HG02840 (cell line): Measurements from ENCODE around the gene GTF2F2.

ENCODE experiments used
- ATAC-seq: cut with Tn5 transposase; IDR thresholded peaks from one replicate; pipeline ENCODE4 v1.9.1; 2021; ENCODE audit warnings: mild to moderate bottlenecking, moderate library complexity, moderate number of reproducible peaks; ENCODE audit not compliant: unreplicated experiment, low FRiP score

GTF2F2 gene, protein sequence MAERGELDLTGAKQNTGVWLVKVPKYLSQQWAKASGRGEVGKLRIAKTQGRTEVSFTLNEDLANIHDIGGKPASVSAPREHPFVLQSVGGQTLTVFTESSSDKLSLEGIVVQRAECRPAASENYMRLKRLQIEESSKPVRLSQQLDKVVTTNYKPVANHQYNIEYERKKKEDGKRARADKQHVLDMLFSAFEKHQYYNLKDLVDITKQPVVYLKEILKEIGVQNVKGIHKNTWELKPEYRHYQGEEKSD

DNA sequence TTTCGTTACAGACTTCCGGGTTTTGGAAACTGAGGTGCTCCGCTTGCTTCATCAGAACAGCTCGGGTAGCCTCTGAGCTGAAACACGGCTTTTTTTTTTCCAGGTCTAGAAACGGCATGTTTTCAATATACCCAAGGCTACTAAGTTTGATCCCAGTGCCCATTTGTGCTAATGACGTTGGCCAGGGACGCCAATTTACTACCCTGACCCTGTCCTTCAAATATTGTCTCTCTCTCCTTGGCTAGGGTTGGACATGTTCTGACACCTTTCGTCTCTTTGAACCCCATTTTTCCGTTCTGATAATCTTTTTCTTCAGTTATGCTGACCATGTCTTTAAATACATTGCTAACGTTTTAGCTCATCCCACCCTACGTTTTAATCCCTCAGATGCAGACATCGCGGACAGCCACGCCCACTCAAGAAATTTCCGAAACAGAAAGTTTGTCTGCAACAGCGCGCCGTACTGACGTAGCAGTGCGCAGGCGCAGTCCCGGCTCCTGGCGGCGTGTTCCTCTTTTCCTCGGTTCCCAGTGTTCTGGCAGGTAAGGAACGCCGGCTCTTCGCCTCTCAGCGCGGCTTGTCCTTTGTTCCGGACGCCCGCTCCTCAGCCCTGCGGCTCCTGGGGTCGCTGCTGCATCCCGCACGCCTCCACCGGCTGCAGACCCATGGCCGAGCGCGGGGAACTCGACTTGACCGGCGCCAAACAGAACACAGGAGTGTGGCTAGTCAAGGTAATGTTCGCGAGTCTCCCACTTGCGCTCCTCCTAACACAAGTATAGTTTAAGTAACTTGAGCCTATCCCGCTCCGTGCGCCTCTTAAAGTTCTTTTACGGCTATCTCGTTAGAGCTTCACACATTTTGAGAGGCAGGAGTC lies at the start of gene GTF2F2:
Gene GTF2F2, plus strand, starts transcription at position 520 of the 874 bp plus-strand sequence. Its CDS starts 146 bp downstream, at position 666.
- peak; percentile 83 for ATAC-seq

DNA sequence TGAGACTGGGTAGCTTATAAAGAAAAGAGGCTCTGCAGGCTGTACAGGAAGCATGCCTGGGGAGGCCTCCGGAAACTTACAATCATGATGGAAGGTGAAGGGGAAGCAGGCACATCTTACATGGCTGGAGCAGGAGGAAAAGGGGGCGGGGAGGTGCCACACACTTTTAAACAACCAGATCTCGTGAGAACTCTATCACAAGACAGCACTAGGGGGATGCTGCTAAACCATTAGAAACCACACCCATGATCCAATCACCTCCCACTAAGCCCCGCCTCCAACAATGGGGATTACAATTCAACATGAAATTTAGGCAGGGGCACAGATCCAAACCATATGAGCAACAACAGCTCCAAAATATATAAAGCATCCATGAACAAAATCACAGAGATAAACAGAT lies 46.5 kb upstream of the GTF2F2 start:
- no peak for ATAC-seq

DNA sequence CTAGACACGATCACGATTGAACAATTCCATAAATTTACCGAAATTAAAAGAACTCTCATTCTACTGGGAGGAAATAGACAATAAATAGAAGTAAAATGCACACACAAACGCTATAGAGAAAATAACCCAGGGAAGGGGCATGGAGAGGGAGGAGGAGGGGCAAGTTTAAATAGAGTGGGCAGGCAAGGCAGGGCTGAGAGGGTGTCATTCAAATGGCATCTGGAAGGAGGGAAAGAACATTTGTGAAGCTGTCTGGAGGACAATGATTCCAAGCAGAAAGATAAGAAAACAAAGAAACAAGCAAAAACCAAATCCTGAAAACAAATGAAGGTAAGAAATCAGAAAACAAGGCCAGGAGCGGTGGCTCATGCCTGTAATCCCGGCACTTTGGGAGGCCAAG lies 45.6 kb upstream of the GTF2F2 start:
- no peak for ATAC-seq

DNA sequence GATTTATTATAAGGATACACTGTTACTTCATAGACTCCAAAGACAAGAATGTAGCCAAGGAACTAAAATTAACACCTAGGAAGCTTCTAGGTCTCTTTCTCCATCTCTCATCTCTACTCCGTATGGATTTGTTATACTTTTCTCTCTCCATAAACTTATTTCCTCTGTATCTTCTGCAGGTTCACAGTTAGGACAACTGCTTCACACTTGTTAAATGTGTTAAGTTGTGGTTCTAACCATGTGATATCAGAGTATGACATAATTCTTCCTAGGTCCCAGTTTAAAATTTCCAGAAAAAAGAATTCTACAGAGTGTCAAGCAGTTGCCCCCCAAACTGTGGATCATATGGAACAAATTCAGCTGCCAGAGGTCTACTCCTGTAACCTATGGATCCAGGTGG lies 42.3 kb upstream of the GTF2F2 start:
- ATAC-seq, result no peak

DNA sequence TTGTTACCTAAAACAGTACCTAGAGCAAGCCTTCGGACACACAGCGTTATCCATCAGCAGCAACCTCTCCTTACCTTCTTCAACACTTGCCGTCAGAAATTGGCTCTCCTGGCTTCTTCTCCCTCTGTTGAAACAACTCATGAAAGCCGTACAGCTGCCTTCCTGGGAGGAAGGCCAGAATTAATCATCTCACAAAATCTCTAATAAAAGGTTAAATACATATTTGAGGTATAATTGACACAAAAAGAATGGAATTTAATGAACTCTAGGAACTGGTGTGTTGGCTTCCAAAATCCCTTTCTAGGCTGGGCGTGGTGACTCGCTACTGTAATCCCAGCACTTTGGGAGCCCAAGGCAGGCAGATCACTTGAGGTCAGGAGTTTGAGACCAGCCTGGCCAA lies 37.3 kb upstream of the GTF2F2 start:
- no peak for ATAC-seq

DNA sequence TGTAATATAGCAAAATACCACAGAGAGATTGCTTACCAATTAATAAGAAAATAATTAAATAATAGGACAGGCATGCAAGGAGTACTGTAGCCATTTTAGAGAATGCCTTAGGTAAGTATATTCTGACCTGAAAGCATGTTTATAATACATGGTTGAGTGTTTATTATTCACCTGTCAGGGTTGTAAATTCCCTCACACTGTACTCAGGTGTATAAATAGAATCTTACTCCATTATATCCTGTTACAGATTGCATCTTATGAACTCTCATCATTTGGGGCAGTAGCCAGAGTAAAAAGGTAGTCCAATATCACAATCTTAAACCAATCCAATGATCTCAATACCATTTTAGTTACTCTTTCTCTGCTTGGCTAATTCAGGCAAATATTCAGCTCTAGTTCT lies 35.8 kb upstream of the GTF2F2 start:
- no peak for ATAC-seq

DNA sequence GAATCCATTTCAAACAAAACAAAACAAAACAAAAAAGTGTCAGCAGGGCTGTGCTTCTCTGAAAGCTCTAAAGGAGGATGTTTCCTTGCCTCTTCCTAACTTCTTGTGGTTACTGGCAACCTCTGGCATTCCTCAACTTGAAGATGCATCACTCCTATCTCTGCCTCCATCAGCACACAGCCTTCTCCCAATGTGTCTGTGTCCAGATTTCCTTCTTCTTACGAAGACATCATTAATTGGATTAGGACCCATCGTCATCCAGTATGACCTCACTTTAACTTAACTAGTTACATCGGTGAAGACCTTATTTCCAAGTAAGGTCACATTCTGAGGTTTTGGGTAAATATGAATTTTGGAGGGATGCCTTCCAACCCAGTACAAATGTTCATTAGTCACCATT lies 33.8 kb upstream of the GTF2F2 start:
- no peak for ATAC-seq

DNA sequence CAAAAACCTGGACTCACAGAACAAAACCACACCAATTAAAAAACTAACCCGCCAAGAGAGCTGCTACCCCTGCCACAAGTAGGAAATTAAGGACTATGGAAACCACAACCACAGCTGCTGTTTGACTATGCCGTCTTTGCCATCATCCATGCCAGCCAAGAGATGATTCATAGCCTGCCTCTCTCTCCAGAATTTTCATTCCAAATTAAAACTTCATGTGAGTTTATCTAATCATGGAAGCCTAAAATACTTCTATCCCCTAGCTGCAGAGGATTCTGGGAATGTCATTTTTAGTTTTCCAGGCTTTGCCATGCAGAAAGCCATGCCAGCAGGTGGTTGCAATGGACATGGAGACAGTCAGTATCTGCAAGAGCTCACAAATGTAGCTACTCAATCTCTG lies 27.6 kb upstream of the GTF2F2 start:
- no peak for ATAC-seq

DNA sequence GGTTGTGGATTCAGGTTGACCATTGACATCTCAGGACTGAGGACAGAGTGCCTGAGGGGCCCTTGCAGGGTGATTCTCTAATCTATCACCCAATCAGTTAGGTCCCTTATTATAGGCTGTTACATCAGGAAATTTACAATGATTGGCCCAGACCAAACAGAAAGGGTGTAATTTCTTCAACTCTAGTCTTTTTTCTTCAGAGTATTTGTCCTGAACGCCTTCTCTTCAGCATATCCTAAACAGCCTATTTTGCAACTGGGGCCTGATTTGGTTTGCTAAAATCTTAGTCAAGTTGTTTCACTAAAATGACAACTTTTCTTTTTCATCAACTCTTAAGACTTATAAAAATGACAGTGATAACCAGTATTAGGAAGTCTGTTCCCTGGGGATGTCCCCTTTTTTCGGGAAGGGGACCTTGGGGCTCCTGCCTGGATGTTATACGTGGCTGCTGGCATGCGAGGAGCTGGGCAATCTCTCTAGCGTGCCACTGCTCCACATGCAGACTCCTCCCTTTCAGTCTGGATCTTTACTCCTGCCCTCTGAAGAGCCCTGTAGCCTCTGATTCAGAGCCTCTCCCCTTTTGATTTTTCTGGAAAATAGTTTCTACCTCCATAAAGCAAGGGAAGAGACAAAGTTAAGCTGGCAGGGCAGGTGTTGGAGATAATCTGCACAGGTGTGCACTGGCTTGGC lies 19.6 kb upstream of the GTF2F2 start:
- no peak for ATAC-seq

DNA sequence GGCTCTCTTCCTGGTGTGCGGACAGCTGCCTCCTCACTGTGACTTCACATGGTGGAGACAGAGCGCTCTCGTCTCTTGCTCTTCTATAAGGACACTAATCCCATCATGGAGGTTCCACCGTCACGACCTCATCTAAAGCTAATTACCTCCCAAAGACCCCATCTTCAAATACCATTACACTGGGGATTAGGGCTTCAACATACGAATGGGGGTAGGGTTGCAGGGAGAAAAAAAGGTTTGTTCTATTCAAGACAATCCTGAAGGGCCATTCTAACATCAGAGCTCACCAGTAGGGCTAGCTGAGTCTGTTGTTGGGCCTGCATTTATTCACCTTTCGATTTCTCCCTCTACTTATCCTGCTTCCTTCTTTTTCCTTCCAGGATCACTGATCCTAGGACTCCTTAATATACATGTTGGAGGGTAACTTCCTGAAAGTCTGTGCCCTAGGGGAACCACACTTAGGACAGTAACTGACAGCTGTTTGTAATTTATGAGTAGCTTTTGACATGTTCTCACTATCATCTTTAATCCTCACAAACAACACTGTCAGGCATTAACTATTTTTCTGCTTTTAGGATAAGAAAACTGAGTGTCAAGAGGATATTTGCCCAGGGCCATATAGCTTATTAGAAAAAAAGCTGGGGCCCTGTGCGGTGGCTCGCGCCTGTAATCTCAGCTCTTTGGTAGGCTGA lies 18.8 kb upstream of the GTF2F2 start:
- no peak for ATAC-seq

DNA sequence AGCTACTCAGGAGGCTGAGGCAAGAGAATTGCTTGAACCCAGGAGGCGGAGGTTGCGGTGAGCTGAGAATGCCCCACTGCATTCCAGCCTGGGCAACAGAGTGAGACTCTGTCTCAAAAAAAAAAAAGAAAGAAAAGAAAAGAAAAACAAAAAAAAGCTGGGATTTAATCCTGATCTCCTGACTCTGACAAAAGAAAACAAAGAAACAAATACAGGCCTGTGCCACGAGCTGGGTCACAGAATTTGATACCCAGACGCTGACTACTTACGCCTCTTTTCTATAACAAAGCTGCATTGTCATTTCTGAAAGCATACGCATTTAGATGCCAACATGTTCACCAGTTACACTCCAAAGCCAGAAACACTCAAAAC lies 18.2 kb upstream of the GTF2F2 start:
- ATAC-seq, result no peak

DNA sequence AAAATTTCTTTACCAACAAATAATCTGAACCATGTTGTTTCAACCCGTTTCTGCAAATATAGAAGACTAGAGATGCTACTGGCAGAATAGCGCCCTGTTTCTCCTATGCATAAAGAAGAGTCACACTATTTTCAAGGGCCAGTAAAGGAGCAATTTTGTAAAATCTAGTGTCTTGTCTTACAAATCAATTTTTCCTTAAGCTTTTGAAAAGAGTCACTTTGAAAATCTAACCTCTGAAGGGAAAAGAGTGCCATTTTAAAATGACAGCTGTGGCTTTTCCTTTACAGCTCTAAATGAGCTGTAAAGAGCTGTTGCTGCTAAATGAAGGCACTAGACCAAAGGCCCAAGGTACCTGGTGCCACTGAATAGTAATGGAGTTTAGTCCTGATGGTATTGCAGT lies 16.9 kb upstream of the GTF2F2 start:
- no peak for ATAC-seq

DNA sequence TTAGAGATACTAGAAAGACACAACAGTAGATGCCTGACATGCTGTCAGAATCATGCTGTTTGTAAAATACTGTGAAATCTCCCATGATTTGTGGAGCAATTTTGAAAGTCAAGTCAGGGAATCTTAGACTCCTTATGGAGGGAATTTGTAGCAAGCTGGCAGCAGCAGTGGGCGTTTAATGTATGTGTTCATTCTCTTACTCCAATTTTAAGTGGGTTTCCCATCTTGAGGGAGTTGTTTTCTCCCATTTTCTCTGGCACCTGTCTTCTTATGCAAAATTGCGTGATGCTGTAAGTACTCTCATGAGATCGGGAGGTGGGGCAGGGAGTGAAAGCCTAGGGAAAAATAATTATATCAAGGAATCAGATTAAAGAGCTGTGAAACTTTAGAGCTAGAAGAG lies 16.0 kb upstream of the GTF2F2 start:
- no peak for ATAC-seq

DNA sequence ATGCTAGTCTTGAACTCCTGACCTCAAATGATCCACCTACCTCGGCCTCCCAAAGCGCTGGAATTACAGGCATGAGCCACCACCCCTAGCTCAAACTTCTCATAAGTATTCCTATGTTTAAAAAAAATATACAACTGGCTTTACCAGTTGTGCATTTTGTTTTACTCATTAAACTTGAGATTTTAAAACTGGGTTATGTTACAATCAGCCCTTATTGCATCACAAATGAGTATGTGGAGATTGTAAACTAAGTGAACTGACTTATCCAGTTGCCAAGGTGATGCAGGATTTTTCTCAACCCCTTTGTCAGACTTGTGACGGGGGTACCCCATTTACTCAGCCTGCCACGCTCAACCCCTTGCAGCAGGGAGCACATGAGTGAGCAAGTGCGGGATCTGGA lies 14.4 kb upstream of the GTF2F2 start:
- ATAC-seq, result no peak

DNA sequence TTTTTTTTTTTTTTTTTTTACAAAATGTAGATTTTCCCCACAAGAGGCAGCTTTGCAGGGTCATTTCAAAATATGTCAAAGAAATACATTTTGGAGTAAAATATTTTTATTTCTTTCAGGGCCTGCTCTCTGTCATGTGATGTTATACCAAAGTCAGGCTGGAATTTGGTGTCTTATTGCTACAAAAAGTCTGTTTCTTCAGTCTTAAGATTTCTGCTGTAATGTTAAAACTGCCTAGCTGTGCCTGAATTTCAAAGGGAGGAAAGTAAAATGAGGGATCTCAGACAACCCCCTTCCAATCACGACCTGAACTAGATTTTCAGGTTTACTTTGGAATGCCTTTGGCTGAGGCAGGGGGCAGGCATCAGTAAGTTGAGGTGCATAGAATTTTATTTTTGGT lies 12.8 kb upstream of the GTF2F2 start:
- ATAC-seq, result no peak

DNA sequence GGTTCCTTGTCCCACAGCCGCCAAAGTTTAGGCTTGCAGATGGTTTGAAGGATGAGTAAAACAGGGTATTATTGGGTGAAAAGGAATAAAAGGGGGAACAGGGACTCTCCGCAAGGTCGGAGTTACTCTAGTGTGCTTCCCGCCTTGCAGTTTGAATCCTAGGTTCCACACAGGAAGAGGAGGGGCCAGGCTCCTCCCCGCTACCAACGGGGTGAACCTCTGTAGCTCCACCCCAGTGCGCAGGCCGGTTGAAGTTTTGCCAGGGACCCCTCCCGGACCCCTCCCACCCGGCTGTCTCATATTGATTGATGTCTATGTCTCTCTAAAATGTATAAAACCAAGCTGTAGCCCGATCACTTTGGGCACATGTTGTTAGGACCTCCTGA lies 11.6 kb upstream of the GTF2F2 start:
- ATAC-seq, result peak; percentile 56

DNA sequence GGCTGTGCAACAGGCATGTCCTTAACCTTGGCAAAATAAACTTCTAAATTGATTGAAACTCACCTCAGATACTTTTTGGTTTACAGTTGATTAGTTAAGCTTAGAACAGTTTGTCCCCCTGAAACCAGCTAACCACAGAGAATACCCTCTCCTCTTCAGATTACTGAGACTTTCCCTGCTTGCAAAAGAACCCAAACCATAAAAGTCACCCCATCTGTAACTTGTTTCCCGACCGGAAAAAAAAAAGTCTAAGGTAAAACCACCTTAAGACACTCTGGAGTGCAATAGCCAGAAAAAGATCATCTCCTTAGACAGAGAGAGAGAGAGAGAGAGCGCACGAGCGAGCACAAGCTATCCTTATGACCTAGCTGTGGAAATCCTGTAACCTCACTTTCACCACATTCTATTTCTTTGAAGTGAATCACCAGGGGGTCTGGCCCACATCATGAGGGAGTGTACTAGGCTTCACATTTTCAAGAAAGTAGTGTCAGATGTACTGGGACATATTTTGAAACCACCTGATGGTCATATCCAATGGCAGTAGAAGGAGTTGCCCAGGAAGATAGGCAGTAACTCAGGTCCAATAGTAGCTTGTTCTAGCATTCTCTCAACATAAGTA lies 11.1 kb upstream of the GTF2F2 start:
- ATAC-seq, result peak; percentile 48

DNA sequence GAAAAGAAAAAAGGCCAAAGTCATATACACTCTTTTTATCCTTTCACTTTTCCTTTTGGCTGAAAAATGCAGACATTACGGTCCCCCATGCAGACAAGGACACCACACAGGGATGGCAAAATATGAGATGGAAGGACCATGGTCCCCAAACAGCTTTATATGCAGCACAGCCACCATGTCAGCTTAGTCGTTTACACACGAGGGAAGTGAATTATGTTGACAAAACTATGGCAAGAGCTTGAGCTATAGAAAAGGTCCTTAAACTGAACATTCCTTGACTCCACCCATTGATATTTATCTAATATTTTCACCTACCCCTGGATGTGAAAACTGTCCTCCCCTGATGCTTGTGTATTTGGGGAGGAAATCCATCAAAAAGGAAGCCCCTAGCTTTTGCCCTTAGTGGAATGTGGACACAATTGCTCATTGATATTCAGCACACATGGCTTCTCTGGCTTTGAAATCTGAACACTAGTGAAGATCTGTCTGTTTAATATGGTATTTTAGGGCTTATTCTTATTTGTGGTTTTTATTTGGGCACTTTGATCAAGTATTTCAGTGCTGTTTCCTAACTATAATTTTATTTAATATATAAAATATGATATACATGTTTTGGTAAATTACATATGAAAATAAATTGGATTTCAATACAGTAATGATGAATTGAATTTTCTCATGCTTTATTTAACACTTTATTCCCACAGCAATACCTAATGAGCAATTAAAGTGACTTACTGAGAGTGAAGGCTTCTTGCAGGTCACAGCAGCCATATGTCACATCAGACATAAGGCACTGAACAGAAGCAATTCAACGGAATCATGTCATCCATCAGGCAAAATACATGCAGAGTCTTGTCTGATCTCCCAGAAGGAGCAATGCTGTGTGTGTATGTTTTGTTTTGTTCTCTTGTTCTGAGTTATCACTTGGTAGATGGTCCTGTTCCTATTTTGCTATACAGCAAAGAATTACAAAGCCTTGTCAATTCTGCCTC lies 6.8 kb upstream of the GTF2F2 start:
- no peak for ATAC-seq

DNA sequence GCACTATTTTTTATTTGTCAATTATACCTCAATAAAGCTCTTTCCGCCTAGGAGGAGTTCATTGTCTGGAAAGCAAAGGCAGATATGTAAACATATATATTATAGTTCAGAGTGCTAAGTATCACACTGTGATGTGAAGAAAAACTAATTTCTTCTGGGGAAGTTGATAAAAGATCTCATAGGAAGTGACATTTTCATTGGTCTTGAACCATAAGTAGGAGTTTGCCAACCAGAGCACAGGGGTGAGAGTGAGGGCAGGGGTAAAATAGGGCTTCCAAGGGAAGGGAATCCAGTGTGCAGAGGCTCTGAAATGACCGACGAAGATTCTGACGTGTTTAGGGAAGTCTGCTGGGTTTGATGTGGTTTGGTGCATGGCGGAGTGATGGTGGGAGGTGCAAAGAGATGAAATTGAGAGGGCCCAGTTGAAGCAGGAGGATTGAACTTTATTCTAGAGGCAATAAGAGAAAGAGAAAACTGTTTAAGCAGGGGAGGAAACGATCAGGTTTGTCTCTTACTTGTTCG lies 780 bp upstream of the GTF2F2 start:
- ATAC-seq, result peak; percentile 11
